Cardiac muscle cell (in vitro differentiated cells and primary cell): Measurements from ENCODE around the gene PCSK2. TPM values are rescaled to one million over a fixed set of nuclear protein-coding genes. Genes with fewer than 3 reads are reported as not detected.

Source experiments
- DNase-seq, 2 donors: peaks; one replicate each; pipeline versions ENCODE4 v3.0.0 to v3.0.0-alpha.2; 2010 to 2017; ENCODE audit warnings: low read depth in 1 of 2, low spot score in 1 of 2
- H3K27ac ChIP-seq: fragments of 200-600 bp; sonication (generic); 2 replicates; pipeline ENCODE4 v1.5.1; 2016
- H3K27me3 ChIP-seq: fragments of 200-600 bp; sonication (generic); 2 replicates; pipeline ENCODE4 v1.6.0; 2016; ENCODE audit warnings: control low read depth
- H3K36me3 ChIP-seq: fragments of 200-600 bp; sonication (generic); 2 replicates; pipeline ENCODE4 v1.5.1; 2016; ENCODE audit warnings: control low read depth
- H3K4me1 ChIP-seq: fragments of 200-600 bp; sonication (generic); 2 replicates; pipeline ENCODE4 v1.8.1; 2017; ENCODE audit warnings: low read depth, mild to moderate bottlenecking, mixed run types
- H3K4me3 ChIP-seq: fragments of 200-600 bp; sonication (generic); 2 replicates; pipeline ENCODE4 v1.5.1; 2016; ENCODE audit warnings: mild to moderate bottlenecking
- H3K9me3 ChIP-seq: fragments of 200-600 bp; sonication (generic); 2 replicates; pipeline ENCODE4 v1.5.1; 2017; ENCODE audit warnings: low read depth, mild to moderate bottlenecking, control low read depth
- polyA plus RNA-seq: library from polyadenylated mRNA; unstranded; fragments of >200 nt; fragmentation: Nextera tagmentation; extraction: Ambion mirVana; gene quantifications from 2 replicates; pipeline ENCODE4 v1.2.1, GENCODE V29; 2016
- total RNA-seq: library from RNA; depleted of rRNA; stranded (reverse); fragments of >200 nt; gene quantifications from 2 replicates; pipeline ENCODE4 v1.2.3, GENCODE V29; 2016
- TF ChIP-seq, protein P1 (sequence below): IDR thresholded peaks from 2 replicates; pipeline ENCODE4 v1.5.1; 2012; ENCODE audit warnings: low read depth, mild to moderate bottlenecking, low read length

The PCSK2 gene
- total and polyA plus RNA-seq, 2 experiments from 2014 or later, result 0.12 to 0.66 TPM

DNA sequence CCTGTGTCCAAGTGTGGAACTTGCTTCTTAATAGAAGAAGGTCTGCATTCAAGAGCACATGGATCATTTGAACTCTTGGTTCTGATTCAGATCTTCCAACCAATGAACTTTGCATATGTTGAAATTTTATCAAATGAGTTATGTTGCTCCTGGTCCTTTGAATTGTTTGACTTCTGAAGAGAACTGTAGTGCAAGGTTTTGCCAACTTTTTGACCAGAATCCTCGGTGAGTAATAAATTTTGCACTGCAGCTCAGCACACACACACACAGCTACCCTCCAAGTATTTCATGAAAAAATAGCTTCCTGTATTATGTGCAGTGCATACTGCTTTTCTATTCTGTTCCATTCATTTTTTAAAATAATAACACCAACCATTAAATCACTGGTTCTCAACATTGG is 236.9 kb downstream of the PCSK2 start:
- H3K4me1 ChIP-seq, result no peaks in the 10 kb centered on the region
- no peaks in the 10 kb centered on the region for H3K9me3 ChIP-seq
- TF ChIP-seq, protein P1, sequence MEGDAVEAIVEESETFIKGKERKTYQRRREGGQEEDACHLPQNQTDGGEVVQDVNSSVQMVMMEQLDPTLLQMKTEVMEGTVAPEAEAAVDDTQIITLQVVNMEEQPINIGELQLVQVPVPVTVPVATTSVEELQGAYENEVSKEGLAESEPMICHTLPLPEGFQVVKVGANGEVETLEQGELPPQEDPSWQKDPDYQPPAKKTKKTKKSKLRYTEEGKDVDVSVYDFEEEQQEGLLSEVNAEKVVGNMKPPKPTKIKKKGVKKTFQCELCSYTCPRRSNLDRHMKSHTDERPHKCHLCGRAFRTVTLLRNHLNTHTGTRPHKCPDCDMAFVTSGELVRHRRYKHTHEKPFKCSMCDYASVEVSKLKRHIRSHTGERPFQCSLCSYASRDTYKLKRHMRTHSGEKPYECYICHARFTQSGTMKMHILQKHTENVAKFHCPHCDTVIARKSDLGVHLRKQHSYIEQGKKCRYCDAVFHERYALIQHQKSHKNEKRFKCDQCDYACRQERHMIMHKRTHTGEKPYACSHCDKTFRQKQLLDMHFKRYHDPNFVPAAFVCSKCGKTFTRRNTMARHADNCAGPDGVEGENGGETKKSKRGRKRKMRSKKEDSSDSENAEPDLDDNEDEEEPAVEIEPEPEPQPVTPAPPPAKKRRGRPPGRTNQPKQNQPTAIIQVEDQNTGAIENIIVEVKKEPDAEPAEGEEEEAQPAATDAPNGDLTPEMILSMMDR, result no peak
- no peak for DNase-seq
- H3K36me3 ChIP-seq, result no peaks in the 10 kb centered on the region
- H3K27me3 ChIP-seq, result no peaks in the 10 kb centered on the region
- no peak overlapping the region for H3K4me3 ChIP-seq
- H3K27ac ChIP-seq, result no peak overlapping the region

DNA sequence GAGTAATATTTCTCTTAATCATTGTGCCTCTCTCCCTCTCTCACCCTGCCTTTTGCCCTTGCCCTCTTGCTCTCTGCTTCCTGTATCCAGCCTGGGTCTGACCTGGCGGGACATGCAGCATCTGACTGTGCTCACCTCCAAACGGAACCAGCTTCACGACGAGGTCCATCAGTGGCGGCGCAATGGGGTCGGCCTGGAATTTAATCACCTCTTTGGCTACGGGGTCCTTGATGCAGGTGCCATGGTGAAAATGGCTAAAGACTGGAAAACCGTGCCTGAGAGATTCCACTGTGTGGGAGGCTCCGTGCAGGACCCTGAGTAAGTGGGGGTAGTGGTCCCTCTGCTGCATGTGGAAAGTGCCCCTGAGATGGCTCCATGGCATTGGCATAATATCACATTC is 238.4 kb downstream of the PCSK2 start:
- no peak overlapping the region for H3K27ac ChIP-seq
- H3K4me1 ChIP-seq, result no peaks in the 10 kb centered on the region
- DNase-seq, result no peak
- H3K4me3 ChIP-seq, result no peak overlapping the region
- TF ChIP-seq, protein P1, result no peak
- H3K36me3 ChIP-seq, result no peaks in the 10 kb centered on the region
- no peaks in the 10 kb centered on the region for H3K27me3 ChIP-seq
- no peaks in the 10 kb centered on the region for H3K9me3 ChIP-seq

DNA sequence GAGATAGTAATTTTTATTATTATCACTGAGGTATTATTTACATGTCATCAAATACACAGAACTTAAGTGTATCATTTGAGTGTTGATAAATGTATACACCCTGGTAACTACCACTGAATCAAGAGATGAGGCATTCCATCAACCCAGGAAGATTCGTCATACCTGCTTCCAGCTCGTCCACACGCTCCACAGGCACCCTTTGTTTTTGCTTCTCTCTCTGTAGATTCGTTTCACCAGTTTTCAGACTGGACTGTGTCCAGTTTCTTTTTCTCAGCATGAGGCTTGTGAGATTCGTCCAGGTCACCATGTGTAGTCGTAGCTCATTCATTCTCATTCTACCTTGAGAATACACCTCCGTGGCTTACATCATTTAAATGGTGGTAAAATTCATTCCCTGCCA is 239.8 kb downstream of the PCSK2 start:
- no peak overlapping the region for H3K4me3 ChIP-seq
- H3K27me3 ChIP-seq, result no peaks in the 10 kb centered on the region
- TF ChIP-seq, protein P1, result no peak
- no peak overlapping the region for H3K27ac ChIP-seq
- no peaks in the 10 kb centered on the region for H3K36me3 ChIP-seq
- H3K4me1 ChIP-seq, result no peaks in the 10 kb centered on the region
- H3K9me3 ChIP-seq, result no peaks in the 10 kb centered on the region
- no peak for DNase-seq

DNA sequence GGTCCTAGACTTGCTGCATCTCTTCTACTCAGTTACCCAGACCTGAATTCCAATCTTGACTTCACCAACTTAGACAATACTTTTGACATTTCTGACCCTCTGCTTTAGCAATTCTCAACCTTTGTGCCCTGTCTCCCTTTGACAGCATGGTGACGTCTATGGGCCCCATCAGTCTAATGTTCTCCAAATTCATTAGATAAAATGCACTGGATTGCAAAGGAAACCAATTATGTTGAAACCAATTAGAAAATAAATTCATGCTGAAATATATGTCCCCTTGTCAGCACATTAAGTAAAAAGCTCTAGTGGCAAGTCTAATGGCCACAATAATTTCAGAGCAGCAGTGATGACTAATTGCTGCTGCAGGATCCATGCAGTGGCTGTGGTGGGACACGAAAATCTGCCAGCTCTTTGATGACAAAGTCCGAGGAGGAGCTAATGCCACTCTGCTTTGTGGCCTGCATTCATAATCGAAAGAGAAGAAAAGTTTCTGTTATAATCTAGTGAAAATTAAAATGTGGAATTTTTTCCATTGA is 240.3 kb downstream of the PCSK2 start:
- Histone ChIP-seq H3K27ac (no peak overlapping the region), H3K9me3 (no peaks in the 10 kb centered on the region), H3K4me3 (no peak overlapping the region), H3K27me3 (no peaks in the 10 kb centered on the region), H3K36me3 (no peaks in the 10 kb centered on the region), H3K4me1 (no peaks in the 10 kb centered on the region)
- no peak for DNase-seq
- TF ChIP-seq, protein P1, result no peak

DNA sequence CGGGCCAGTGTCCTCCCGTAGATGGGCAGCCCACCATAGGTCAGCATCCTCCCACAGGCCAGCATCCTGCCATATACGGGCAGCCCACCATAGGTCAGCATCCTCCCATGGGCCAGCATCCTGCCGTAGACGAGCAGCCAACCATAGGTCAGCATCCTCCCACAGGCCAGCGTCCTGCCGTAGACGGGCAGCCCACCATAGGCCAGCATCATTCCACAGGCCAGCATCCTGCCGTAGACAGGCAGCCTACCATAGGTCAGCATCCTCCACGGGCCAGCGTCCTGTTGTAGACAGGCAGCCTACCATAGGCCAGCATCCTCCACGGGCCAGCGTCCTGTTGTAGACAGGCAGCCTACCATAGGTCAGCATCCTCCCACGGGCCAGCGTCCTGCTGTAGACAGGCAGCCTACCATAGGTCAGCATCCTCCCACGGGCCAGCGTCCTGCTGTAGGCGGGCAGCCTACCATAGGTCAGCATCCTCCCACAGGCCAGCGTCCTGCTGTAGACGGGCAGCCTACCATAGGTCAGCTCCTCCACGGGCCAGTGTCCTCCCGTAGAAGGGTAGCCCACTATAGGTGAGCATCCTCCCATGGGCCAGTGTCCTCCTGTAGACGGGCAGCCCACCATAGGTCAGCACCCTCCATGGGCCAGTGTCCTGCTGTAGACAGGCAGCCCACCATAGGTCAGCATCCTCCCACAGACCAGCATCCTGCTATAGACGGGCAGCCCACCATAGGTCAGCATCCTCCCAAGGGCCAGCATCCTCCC is 241.4 kb downstream of the PCSK2 start:
- H3K27me3 ChIP-seq, result no peaks in the 10 kb centered on the region
- TF ChIP-seq, protein P1, result no peak
- DNase-seq, result no peak
- H3K27ac ChIP-seq, result no peak overlapping the region
- no peaks in the 10 kb centered on the region for H3K36me3 ChIP-seq
- H3K4me3 ChIP-seq, result no peak overlapping the region
- H3K4me1 ChIP-seq, result no peaks in the 10 kb centered on the region
- no peaks in the 10 kb centered on the region for H3K9me3 ChIP-seq
